ENCODE measurements around the gene UNC5C. TPM values are rescaled to one million over a fixed set of nuclear protein-coding genes. Genes with fewer than 3 reads are reported as not detected.

UNC5C gene
- total RNA-seq, 1 donor from 2014 or later: 0.39 TPM

DNA sequence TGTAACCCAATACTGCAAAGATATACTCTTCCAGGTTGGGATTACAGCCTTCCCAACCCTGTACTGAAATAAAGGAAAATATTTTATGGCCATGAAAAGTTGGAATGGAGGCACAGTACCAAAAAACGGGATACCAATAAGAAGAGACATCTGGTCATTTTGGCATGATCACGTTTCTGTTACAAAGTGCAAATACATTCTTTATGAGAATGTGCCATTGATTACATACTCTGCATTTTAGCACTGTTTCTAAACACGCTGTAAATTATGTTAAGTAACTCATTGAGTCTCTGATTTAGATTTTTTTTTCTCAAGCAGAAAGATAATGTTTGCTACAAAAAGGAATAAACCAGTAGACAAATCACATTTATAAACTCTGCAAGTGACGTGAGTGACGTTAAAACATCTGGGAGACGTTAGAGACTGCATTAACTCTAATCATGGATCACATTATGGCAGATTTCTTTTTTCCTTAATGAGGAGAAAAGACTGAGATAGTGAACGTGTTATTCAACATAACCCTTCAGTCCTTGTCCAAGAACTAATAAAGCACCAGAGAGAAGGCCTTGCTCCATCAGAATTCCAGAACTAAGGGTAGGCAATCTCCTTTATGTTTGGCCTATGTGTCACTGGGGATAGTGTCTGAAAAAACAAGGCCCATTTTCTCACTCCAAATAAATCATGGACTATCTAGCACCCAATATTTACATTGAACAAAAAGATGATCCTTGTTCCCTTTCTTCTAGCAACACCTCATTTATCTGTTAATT, 31.0 kb downstream of the UNC5C start:
- Histone ChIP-seq H3K9me3 (ENCODE audit: low read depth) (no peaks in the 10 kb centered on the region), H3K79me2 (ENCODE audit: low read depth) (no peaks in the 10 kb centered on the region), H3K27me3 (no peaks in the 10 kb centered on the region), H2AFZ (replicated peaks) (no peak overlapping the region), H3K27ac (no peak overlapping the region), H3K4me2 (no peak overlapping the region), H3K4me1 (no peaks in the 10 kb centered on the region), H4K20me1 (ENCODE audit: low read depth) (no peaks in the 10 kb centered on the region), H3K4me3 (no peak overlapping the region), H3F3A (ENCODE audit: low read depth) (no peaks in the 10 kb centered on the region), H3K9ac (no peak overlapping the region), H3K36me3 (no peaks in the 10 kb centered on the region)
- Mint-ChIP-seq H3K27ac (no peak overlapping the region), H3K4me3 (no peak overlapping the region), H3K9me3 (peaks cover 14% of the 10 kb centered on the region), H3K27me3 (ENCODE audit: insufficient read depth, low read depth) (peaks cover 4% of the 10 kb centered on the region), H3K36me3 (peaks cover 44% of the 10 kb centered on the region), H3K4me1 (peaks cover 3% of the 10 kb centered on the region)
- DNase-seq (ENCODE audit: low spot score): no peak
- TF ChIP-seq, protein P1, sequence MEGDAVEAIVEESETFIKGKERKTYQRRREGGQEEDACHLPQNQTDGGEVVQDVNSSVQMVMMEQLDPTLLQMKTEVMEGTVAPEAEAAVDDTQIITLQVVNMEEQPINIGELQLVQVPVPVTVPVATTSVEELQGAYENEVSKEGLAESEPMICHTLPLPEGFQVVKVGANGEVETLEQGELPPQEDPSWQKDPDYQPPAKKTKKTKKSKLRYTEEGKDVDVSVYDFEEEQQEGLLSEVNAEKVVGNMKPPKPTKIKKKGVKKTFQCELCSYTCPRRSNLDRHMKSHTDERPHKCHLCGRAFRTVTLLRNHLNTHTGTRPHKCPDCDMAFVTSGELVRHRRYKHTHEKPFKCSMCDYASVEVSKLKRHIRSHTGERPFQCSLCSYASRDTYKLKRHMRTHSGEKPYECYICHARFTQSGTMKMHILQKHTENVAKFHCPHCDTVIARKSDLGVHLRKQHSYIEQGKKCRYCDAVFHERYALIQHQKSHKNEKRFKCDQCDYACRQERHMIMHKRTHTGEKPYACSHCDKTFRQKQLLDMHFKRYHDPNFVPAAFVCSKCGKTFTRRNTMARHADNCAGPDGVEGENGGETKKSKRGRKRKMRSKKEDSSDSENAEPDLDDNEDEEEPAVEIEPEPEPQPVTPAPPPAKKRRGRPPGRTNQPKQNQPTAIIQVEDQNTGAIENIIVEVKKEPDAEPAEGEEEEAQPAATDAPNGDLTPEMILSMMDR (IDR thresholded peaks at IDR 0.05): no peak
- no peak for TF ChIP-seq EZH2phosphoT487 (IDR thresholded peaks at IDR 0.05)
- TF ChIP-seq EZH2 (IDR thresholded peaks at IDR 0.05): no peak

DNA sequence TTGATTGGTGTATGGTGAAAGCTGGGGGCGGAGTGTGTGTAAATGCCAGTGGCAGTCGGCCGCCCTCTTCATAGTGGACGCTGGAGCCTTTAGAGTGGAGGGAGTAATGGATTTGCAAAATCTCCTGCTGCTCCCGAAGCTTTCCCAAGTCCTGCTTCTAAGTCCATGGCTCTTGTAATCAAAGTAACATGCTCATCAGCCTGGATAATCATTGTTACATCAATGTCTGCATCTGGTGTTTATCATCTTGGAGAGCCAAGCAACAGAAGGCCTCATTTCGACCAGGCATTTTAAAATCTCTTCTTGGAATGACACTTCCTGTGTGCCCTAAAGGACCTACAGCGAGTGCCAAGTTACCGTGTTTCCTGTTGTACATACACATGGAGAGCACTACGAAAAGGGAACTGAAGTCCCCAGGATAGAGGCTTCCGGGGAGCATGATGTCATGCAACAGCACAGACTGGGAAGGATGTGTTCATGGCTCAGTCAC, 32.2 kb downstream of the UNC5C start:
- Histone ChIP-seq H3K4me1 (no peaks in the 10 kb centered on the region), H3K9me3 (ENCODE audit: low read depth) (no peaks in the 10 kb centered on the region), H3F3A (ENCODE audit: low read depth) (no peaks in the 10 kb centered on the region), H3K27me3 (no peaks in the 10 kb centered on the region), H3K27ac (no peak overlapping the region), H3K9ac (no peak overlapping the region), H3K36me3 (no peaks in the 10 kb centered on the region), H3K79me2 (ENCODE audit: low read depth) (no peaks in the 10 kb centered on the region), H3K4me3 (no peak overlapping the region), H4K20me1 (ENCODE audit: low read depth) (no peaks in the 10 kb centered on the region), H2AFZ (replicated peaks) (peak overlapping the region; percentile 18), H3K4me2 (no peak overlapping the region)
- no peak for TF ChIP-seq EZH2phosphoT487 (IDR thresholded peaks at IDR 0.05)
- TF ChIP-seq, protein P1 (IDR thresholded peaks at IDR 0.05): no peak
- DNase-seq (ENCODE audit: low spot score): no peak
- H3K4me3 Mint-ChIP-seq: no peak overlapping the region
- peaks cover 4% of the 10 kb centered on the region for H3K27me3 Mint-ChIP-seq (ENCODE audit: insufficient read depth, low read depth)
- no peak overlapping the region for H3K27ac Mint-ChIP-seq
- H3K36me3 Mint-ChIP-seq: peaks cover 43% of the 10 kb centered on the region
- peaks cover 17% of the 10 kb centered on the region for H3K9me3 Mint-ChIP-seq
- H3K4me1 Mint-ChIP-seq: peaks cover 3% of the 10 kb centered on the region

DNA sequence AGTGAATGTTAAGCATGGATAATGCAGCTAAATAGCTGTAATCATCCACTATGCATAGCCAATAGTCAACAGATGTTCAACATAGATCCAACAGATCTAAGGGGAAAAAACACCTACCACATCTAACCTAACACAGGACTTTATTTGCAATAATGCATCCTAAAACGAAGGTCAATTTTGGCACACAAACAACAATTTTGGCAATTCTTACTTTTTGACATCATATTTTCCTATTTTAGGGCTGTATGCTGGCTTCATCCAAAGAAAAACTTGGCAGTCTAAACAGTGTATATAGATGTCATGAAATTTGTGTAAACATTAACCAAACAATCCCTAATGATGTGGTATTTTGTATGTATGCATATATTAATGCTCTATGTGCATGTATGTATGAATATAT, 33.2 kb downstream of the UNC5C start:
- Mint-ChIP-seq H3K27me3 (ENCODE audit: insufficient read depth, low read depth) (no peaks in the 10 kb centered on the region), H3K27ac (no peak overlapping the region), H3K9me3 (peaks cover 13% of the 10 kb centered on the region), H3K4me1 (peaks cover 6% of the 10 kb centered on the region), H3K36me3 (peaks cover 47% of the 10 kb centered on the region), H3K4me3 (no peak overlapping the region)
- Histone ChIP-seq H3K27me3 (no peaks in the 10 kb centered on the region), H3K4me2 (no peak overlapping the region), H2AFZ (replicated peaks) (no peak overlapping the region), H3K4me3 (no peak overlapping the region), H3K79me2 (ENCODE audit: low read depth) (no peaks in the 10 kb centered on the region), H3K9ac (no peak overlapping the region), H3K9me3 (ENCODE audit: low read depth) (no peaks in the 10 kb centered on the region), H3F3A (ENCODE audit: low read depth) (no peaks in the 10 kb centered on the region), H3K36me3 (no peaks in the 10 kb centered on the region), H4K20me1 (ENCODE audit: low read depth) (no peaks in the 10 kb centered on the region), H3K4me1 (no peaks in the 10 kb centered on the region), H3K27ac (no peak overlapping the region)
- TF ChIP-seq EZH2 (IDR thresholded peaks at IDR 0.05) (no peak), EZH2phosphoT487 (IDR thresholded peaks at IDR 0.05) (no peak)
- TF ChIP-seq, protein P1 (IDR thresholded peaks at IDR 0.05): no peak
- DNase-seq (ENCODE audit: low spot score): no peak

Data from neural progenitor cell (in vitro differentiated cells).